Calu3 (cell line): ENCODE results near the gene AMN. TPM values are rescaled to one million over a fixed set of nuclear protein-coding genes. Genes with fewer than 3 reads are reported as not detected.

Experiments used
- BruUV-seq: library from RNA; stranded (reverse); fragments of 400-500 nt; replicated peaks from 2 replicates; lab custom pipeline; 2021; lab: Mats Ljungman, UMichigan
- CTCF ChIA-PET: fragments of 300-600 bp; sonication (Branson Sonifier 250); formaldehyde crosslinking; loops from one replicate; lab custom pipeline; 2022; ENCODE audit warnings: antibody characterized with exemption; lab: Charles Lee
- DNase-seq: peaks from one replicate; pipeline ENCODE4 v3.0.0; 2022
- H3K27ac Mint-ChIP-seq: one replicate; pipeline ENCODE4 v1.8.0; 2022; ENCODE audit warnings: mixed read lengths; ENCODE audit not compliant: unreplicated experiment
- H3K27me3 Mint-ChIP-seq: one replicate; pipeline ENCODE4 v1.8.0; 2022; ENCODE audit warnings: mixed read lengths; ENCODE audit not compliant: unreplicated experiment
- H3K36me3 Mint-ChIP-seq: one replicate; pipeline ENCODE4 v1.8.0; 2022; ENCODE audit warnings: mild to moderate bottlenecking, moderate library complexity, mixed read lengths; ENCODE audit not compliant: insufficient read depth, unreplicated experiment
- H3K4me1 Mint-ChIP-seq: one replicate; pipeline ENCODE4 v1.8.0; 2022; ENCODE audit warnings: mild to moderate bottlenecking, low read depth, mixed read lengths; ENCODE audit not compliant: unreplicated experiment
- H3K4me3 Mint-ChIP-seq: one replicate; pipeline ENCODE4 v1.8.0; 2022; ENCODE audit warnings: mild to moderate bottlenecking, low read depth, moderate library complexity, mixed read lengths; ENCODE audit not compliant: unreplicated experiment
- H3K9me3 Mint-ChIP-seq: one replicate; pipeline ENCODE4 v1.8.0; 2022; ENCODE audit warnings: low read depth, mixed read lengths; ENCODE audit not compliant: unreplicated experiment
- CTCF ChIP-seq: fragments of 200-600 bp; IDR thresholded peaks from one replicate; pipeline ENCODE4 v1.8.0; 2022; ENCODE audit warnings: antibody characterized with exemption; ENCODE audit not compliant: unreplicated experiment
- intact Hi-C: fragments of 100-400 bp; cut with micrococcal nuclease; formaldehyde crosslinking; loops from one replicate; pipeline ENCODE4 v1.10.0; 2022; ENCODE audit not compliant: unreplicated experiment
- total RNA-seq: library from RNA; stranded (reverse); gene quantifications from 2 replicates; pipeline ENCODE4 v1.2.3, GENCODE V29; 2022

AMN gene
- total RNA-seq, 1 experiment from 2014 or later = 13.7 TPM

DNA sequence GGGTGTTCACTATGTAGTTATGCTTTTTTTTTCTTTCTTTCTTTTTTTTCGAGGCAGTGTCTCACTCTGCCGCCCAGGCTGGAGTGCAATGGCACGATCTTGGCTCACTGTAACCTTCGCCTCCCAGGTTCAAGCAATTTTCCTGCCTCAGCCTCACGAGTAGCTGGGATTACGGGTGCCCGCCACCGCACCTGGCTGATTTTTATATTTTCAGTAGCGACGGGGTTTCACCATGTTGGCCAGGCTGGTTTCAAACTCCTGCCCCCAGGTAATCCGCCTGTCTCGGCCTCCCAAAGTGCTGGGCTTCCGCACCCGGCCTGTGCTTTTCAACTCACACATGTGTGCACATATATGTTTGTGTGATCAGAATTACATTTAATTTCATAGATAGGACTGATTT is 38.9 kb upstream of the AMN start:
- Mint-ChIP-seq H3K9me3 (no peaks in the 10 kb centered on the region), H3K4me3 (no peak overlapping the region), H3K27ac (no peak overlapping the region), H3K36me3 (peaks cover 9% of the 10 kb centered on the region), H3K27me3 (no peaks in the 10 kb centered on the region), H3K4me1 (no peaks in the 10 kb centered on the region)
- no TSS peak for BruUV-seq
- CTCF ChIA-PET = no interaction called here
- no peak for TF ChIP-seq CTCF
- no peak for DNase-seq
- intact Hi-C loops = no loop called here

GRCh38 chr14:102885737-102886447 is 36.6 kb upstream of the AMN start:
- H3K4me3 Mint-ChIP-seq = no peak overlapping the region

GRCh38 chr14:102888748-102889147 is 33.7 kb upstream of the AMN start:
- Mint-ChIP-seq H3K27ac (no peak overlapping the region), H3K9me3 (no peaks in the 10 kb centered on the region), H3K4me3 (no peak overlapping the region), H3K36me3 (no peaks in the 10 kb centered on the region), H3K27me3 (no peaks in the 10 kb centered on the region), H3K4me1 (no peaks in the 10 kb centered on the region)
- no peak for DNase-seq
- intact Hi-C loops = no loop called here
- no peak for TF ChIP-seq CTCF
- CTCF ChIA-PET = no interaction called here
- no TSS peak for BruUV-seq

More at GRCh38 chr14:102885737-102886447, 36.6 kb upstream of the AMN start:
- H3K9me3 Mint-ChIP-seq = no peaks in the 10 kb centered on the region
- no peak overlapping the region for H3K27ac Mint-ChIP-seq
- CTCF ChIA-PET = no interaction called here
- TF ChIP-seq CTCF = no peak
- no peak for DNase-seq
- BruUV-seq = no TSS peak
- no peaks in the 10 kb centered on the region for H3K27me3 Mint-ChIP-seq
- H3K36me3 Mint-ChIP-seq = peaks cover 9% of the 10 kb centered on the region
- intact Hi-C loops = no loop called here
- H3K4me1 Mint-ChIP-seq = no peaks in the 10 kb centered on the region

- Mint-ChIP-seq H3K36me3 (no peaks in the 10 kb centered on the region), H3K27me3 (no peaks in the 10 kb centered on the region), H3K4me3 (no peak overlapping the region), H3K4me1 (no peaks in the 10 kb centered on the region), H3K27ac (no peak overlapping the region), H3K9me3 (no peaks in the 10 kb centered on the region)
- intact Hi-C loops = no loop called here
- no TSS peak for BruUV-seq
- CTCF ChIA-PET = no interaction called here
- no peak for TF ChIP-seq CTCF
- no peak for DNase-seq
Observed at GRCh38 chr14:102889615-102890014, 32.8 kb upstream of the AMN start.
